Stimulated activated naive B cell treated with anti-CD40 and anti-IgM and Interleukin-4, amounts not matched to agents 10 μg/mL and 1 μg/mL and 100 μg/mL, for 72 hours (primary cell): ENCODE measurements around the gene TRIM75.
A peak's percentile ranks its signal among the peaks of the same experiment; 100 is the strongest.
"Not testable (repeated sequence)": the region's sequence is repeated elsewhere in the genome, so short reads cannot be mapped to it uniquely, and the experiment has no call there.

Experiments used
- ATAC-seq, 2 donors: fragments of 150-1000 bp; cut with Tn5 transposase; replicated peaks; 2 replicates each; pipeline ENCODE4 v1.10.0; 2021; ENCODE audit warnings: moderate library complexity in 1 of 2
- DNase-seq: peaks from one replicate; pipeline ENCODE4 v3.0.0; 2021
- H3K27ac Mint-ChIP-seq: one replicate; pipeline ENCODE4 v1.8.0; 2022; ENCODE audit warnings: mild to moderate bottlenecking, mixed read lengths
- H3K27me3 Mint-ChIP-seq, 2 donors: one replicate each; pipeline ENCODE4 v1.8.0; 2022; ENCODE audit warnings: mixed read lengths in 2 of 2
- H3K36me3 Mint-ChIP-seq, 2 donors: one replicate each; pipeline ENCODE4 v1.8.0; 2022; ENCODE audit warnings: mixed read lengths in 2 of 2, mild to moderate bottlenecking in 1 of 2
- H3K4me1 Mint-ChIP-seq, 2 donors: one replicate each; pipeline ENCODE4 v1.8.0; 2022; ENCODE audit warnings: mixed read lengths in 2 of 2, mild to moderate bottlenecking in 1 of 2
- H3K4me3 Mint-ChIP-seq, 2 donors: one replicate each; pipeline ENCODE4 v1.8.0; 2022; ENCODE audit warnings: mild to moderate bottlenecking in 2 of 2, mixed read lengths in 2 of 2, moderate library complexity in 1 of 2
- H3K9me3 Mint-ChIP-seq, 2 donors: one replicate each; pipeline ENCODE4 v1.8.0; 2022; ENCODE audit warnings: mixed read lengths in 2 of 2, mild to moderate bottlenecking in 1 of 2

The TRIM75 gene

GRCh38 chr4:165048170-165048569 lies 5.5 kb upstream of the TRIM75 start:
- Mint-ChIP-seq H3K4me1 (no peaks in the 10 kb centered on the region), H3K4me3 (no peak overlapping the region), H3K27me3 (peaks cover 5 to 6% of the 10 kb centered on the region in 2 donors), H3K9me3 (no peaks in the 10 kb centered on the region), H3K36me3 (no peaks in the 10 kb centered on the region), H3K27ac (no peak overlapping the region)
- ATAC-seq (no peak), DNase-seq (no peak)

DNA sequence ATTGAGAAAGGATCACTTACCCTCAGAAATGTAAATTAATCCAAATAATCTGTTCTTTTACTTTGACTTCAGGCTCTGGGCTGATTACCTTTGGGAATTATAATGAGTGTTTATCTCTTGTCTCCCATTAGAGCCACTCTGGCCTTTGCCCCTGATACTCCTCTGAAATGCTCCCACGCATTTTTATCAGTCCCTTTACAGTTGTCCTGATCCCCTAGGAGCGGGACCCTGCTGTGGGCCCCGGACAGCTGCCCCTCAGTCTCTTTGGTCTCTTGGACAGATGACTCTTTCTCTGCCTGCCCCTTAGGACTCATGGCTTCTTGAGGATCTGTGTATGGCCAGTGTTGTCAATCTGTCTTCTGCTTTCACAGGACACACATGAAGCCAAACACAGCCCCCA lies 1.0 kb upstream of the TRIM75 start:
- no peaks in the 10 kb centered on the region for H3K4me1 Mint-ChIP-seq
- ATAC-seq (no peak), DNase-seq (no peak)
- H3K27me3 Mint-ChIP-seq: no peaks in the 10 kb centered on the region
- H3K27ac Mint-ChIP-seq: peak overlapping the region; percentile 16
- no peaks in the 10 kb centered on the region for H3K36me3 Mint-ChIP-seq
- H3K9me3 Mint-ChIP-seq: no peaks in the 10 kb centered on the region
- no peak overlapping the region for H3K4me3 Mint-ChIP-seq

GRCh38 chr4:165055601-165056000 lies 1.9 kb downstream of the TRIM75 start:
- Mint-ChIP-seq H3K4me3 (no peak overlapping the region), H3K27ac (no peak overlapping the region), H3K4me1 (no peaks in the 10 kb centered on the region), H3K9me3 (no peaks in the 10 kb centered on the region), H3K36me3 (no peaks in the 10 kb centered on the region), H3K27me3 (no peaks in the 10 kb centered on the region)
- DNase-seq: no peak
- ATAC-seq: no peak

DNA sequence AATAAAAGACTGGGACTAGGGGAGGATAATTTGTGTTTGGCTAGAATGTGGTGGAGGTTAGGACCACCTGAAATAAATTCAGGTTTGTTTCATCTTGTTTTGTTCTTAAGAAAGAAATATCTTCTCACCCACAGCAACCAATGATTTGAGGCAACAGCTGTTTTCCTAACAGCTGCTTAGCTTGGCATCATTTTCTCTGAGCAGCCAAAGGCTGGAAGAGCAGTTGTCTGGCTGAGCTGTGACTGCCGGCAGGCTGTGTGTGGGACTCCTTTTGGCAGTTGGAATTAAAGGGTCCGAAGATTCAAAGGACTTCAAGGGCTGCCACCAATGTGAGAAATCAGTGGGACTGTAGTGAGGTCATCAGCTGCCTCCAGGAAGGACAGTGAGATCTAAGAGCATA lies 5.0 kb downstream of the TRIM75 start:
- Mint-ChIP-seq H3K4me3 (no peak overlapping the region), H3K27me3 (no peaks in the 10 kb centered on the region), H3K4me1 (no peaks in the 10 kb centered on the region), H3K36me3 (no peaks in the 10 kb centered on the region), H3K9me3 (no peaks in the 10 kb centered on the region), H3K27ac (no peak overlapping the region)
- ATAC-seq: no peak
- no peak for DNase-seq

GRCh38 chr4:165059386-165059785 lies 5.7 kb downstream of the TRIM75 start:
- DNase-seq (no peak), ATAC-seq (no peak)
- no peaks in the 10 kb centered on the region for H3K27me3 Mint-ChIP-seq
- H3K36me3 Mint-ChIP-seq: no peaks in the 10 kb centered on the region
- no peaks in the 10 kb centered on the region for H3K4me1 Mint-ChIP-seq
- no peak overlapping the region for H3K27ac Mint-ChIP-seq
- no peaks in the 10 kb centered on the region for H3K9me3 Mint-ChIP-seq
- no peak overlapping the region for H3K4me3 Mint-ChIP-seq

- no peak for DNase-seq
- H3K36me3 Mint-ChIP-seq: peaks cover 4 to 8% of the 10 kb centered on the region in 2 donors
- H3K4me1 Mint-ChIP-seq: no peaks in the 10 kb centered on the region
- no peaks in the 10 kb centered on the region for H3K9me3 Mint-ChIP-seq
- no peak for ATAC-seq
- H3K27ac Mint-ChIP-seq: peak overlapping the region; percentile 59
- H3K27me3 Mint-ChIP-seq: no peaks in the 10 kb centered on the region
- no peak overlapping the region for H3K4me3 Mint-ChIP-seq
These were observed 7.3 kb downstream of the TRIM75 start for GRCh38 chr4:165060938-165061337.

- peaks cover 18 to 20% of the 10 kb centered on the region in 2 donors for H3K36me3 Mint-ChIP-seq
- no peaks in the 10 kb centered on the region for H3K4me1 Mint-ChIP-seq
- DNase-seq (no peak), ATAC-seq (no peak)
- no peaks in the 10 kb centered on the region for H3K9me3 Mint-ChIP-seq
- H3K27me3 Mint-ChIP-seq: no peaks in the 10 kb centered on the region
- no peak overlapping the region for H3K4me3 Mint-ChIP-seq
- no peak overlapping the region for H3K27ac Mint-ChIP-seq
These were observed 16.9 kb downstream of the TRIM75 start for GRCh38 chr4:165070560-165070959.

DNA sequence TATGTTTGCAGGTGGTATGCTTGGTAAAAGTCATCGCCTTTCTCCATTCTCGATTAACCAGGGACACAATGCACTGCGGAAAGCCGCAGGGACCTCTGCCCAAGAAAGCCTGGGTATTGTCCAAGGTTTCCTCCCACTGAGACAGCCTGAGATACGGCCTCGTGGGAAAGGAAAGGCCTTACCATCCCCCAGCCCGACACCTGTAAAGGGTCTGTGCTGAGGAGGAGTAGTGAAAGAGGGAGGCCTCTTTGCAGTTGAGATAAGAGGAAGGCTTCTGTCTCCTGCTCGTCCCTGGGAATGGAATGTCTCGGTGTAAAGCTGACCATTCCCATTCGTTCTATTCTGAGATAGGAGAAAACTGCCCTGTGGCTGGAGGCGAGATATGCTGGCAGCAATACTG lies 19.7 kb downstream of the TRIM75 start:
- not testable (repeated sequence) for H3K4me3 Mint-ChIP-seq, H3K4me1 Mint-ChIP-seq, H3K9me3 Mint-ChIP-seq, H3K27ac Mint-ChIP-seq, ATAC-seq, H3K27me3 Mint-ChIP-seq, DNase-seq
- peaks cover 34 to 40% of the 10 kb centered on the region in 2 donors for H3K36me3 Mint-ChIP-seq

DNA sequence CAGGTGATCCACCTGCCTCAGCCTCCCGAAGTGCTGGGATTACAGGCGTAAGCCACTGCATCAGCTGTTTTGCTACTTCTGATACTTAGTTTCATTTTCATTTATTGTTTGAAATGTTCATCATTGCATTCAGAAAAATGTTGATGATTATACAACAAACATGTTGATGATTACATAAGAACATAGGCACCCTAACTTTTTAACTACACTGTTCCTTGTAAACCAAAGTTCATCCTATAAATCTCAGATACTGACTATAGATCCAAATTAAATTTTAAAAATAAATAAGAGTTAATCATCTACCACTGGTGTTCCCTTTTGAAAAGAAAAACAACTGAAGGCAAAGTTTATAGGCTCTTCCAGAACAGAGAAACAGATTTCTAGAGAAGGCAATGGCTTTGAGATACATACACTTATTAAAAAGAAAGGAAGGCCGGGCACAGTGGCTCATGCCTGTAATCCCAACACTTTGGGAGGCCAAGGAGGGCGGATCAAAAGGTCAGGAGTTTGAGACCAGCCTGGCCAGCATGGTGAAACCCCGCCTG lies 23.4 kb downstream of the TRIM75 start:
- Mint-ChIP-seq H3K27me3 (no peaks in the 10 kb centered on the region), H3K9me3 (no peaks in the 10 kb centered on the region), H3K36me3 (peaks cover 42 to 51% of the 10 kb centered on the region in 2 donors), H3K4me1 (peaks cover 0 to 3% of the 10 kb centered on the region in 2 donors), H3K4me3 (no peak overlapping the region), H3K27ac (no peak overlapping the region)
- DNase-seq (no peak), ATAC-seq (no peak)

- Mint-ChIP-seq H3K4me3 (no peak overlapping the region), H3K27ac (no peak overlapping the region), H3K9me3 (no peaks in the 10 kb centered on the region), H3K4me1 (peaks cover 0 to 3% of the 10 kb centered on the region in 2 donors), H3K27me3 (no peaks in the 10 kb centered on the region), H3K36me3 (peaks cover 31 to 42% of the 10 kb centered on the region in 2 donors)
- ATAC-seq (peak; percentile 52 to 68), DNase-seq (no peak)
These were observed 25.8 kb downstream of the TRIM75 start for GRCh38 chr4:165079476-165079875.

DNA sequence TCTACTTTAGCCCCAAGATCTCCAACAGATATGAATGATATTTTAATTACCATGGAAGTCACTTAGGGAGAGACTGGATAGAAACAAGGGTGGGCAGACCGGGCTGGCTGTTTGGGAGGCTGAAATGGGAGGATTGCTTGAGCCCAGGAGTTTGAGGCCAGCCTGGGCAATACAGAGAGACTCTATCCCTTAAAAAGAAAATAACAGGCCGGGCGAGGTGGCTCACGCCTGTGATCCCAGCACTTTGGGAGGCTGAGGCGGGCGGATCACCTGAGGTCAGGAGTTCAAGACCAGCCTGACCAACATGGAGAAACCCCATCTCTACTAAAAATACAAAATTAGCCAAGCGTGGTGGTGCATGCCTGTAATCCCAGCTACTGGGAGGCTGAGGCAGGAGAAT lies 31.1 kb downstream of the TRIM75 start:
- H3K4me3 Mint-ChIP-seq, H3K4me1 Mint-ChIP-seq, DNase-seq, ATAC-seq, H3K9me3 Mint-ChIP-seq, H3K27me3 Mint-ChIP-seq: not testable (repeated sequence)
- Mint-ChIP-seq H3K27ac (peak overlapping the region; percentile 56), H3K36me3 (peaks cover 31 to 34% of the 10 kb centered on the region in 2 donors)

DNA sequence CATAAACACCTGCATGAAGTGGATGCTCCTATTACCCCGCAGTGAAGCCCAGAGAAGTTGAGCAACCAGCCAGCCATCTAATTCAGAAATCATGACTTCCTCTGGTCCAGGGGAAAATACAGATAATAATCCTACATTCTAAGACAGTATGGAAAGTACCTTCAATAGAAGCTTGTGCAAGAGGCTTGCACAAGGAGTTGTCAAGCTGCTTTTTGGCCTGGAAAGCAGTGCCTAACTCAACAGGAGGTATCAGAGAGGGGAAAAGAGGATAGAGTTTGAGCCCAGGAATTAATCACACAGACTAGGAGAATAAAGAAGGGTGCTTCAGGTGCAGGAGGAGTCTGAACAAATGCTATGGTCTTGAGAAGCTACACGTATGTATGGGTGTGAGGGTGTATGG lies 32.3 kb downstream of the TRIM75 start:
- H3K27ac Mint-ChIP-seq: no peak overlapping the region

DNA sequence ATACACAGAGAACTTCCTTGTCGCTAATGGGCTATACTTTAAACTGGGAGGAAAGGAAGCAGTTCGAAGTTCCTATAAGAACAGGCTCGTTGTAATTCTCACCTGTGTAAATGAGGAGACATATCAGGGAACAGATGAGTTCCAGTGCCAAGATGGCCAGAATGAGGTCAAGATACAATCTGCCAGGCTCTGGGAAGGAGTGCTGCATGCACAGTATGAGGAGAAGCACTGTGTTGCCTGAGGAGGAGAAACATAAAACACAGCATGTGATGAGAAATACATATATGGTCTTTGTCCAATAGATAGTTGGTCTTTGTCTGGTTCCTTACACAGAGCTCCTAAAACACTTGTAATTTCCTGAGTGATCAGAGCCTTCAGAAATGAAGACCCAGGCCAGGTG lies 34.7 kb downstream of the TRIM75 start:
- Mint-ChIP-seq H3K4me1 (no peaks in the 10 kb centered on the region), H3K36me3 (peaks cover 42 to 46% of the 10 kb centered on the region in 2 donors), H3K27me3 (no peaks in the 10 kb centered on the region), H3K9me3 (no peaks in the 10 kb centered on the region), H3K27ac (no peak overlapping the region), H3K4me3 (no peak overlapping the region)
- DNase-seq: no peak
- no peak for ATAC-seq

More for the DNA sequence above, 32.3 kb downstream of the TRIM75 start:
- Mint-ChIP-seq H3K36me3 (peaks cover 34 to 39% of the 10 kb centered on the region in 2 donors), H3K9me3 (no peaks in the 10 kb centered on the region), H3K27me3 (no peaks in the 10 kb centered on the region), H3K4me3 (no peak overlapping the region), H3K4me1 (no peaks in the 10 kb centered on the region)
- ATAC-seq: no peak
- DNase-seq: no peak

GRCh38 chr4:165092187-165092586 lies 38.5 kb downstream of the TRIM75 start:
- not testable (repeated sequence) for H3K27ac Mint-ChIP-seq, DNase-seq, H3K4me3 Mint-ChIP-seq, H3K27me3 Mint-ChIP-seq, H3K4me1 Mint-ChIP-seq, ATAC-seq, H3K9me3 Mint-ChIP-seq
- peaks cover 35 to 37% of the 10 kb centered on the region in 2 donors for H3K36me3 Mint-ChIP-seq

DNA sequence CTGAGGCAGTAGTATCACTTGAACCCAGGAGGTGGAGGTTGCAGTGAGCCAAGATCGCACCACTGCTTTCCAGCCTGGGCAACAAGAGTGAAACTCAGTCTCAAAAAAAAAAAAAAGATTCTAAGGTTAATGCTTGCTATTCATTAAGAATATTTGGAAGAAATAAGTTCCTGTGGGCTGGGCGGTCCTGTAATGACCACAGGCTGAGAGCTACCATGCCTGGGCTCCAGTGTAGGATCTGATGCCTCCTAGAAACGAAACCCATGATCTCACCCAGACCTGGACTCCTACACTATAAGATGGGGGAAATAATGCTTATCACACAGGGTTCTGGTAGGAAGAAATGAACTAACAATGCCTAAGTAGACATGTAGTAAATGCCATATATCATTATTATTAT lies 41.2 kb downstream of the TRIM75 start:
- H3K4me3 Mint-ChIP-seq: no peak overlapping the region

DNA sequence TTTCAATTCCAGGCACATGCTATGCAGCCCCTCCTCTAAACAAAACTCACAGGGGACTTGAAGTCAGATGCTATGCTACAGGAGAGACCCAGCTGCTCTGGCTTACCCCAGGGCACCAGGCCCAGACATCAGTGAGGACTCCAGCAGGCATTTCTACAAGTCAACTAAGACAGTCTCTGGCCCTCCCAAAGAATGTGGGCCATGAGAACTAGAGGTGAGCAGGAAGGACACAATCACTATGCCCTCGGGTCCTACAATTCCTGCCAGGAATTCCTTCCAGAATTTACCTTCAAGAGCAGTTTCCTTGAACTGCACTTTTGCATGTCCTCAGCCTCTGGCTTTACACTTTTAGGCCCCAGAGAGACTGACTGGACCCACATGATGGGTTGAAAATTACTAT lies 41.6 kb downstream of the TRIM75 start:
- no peak overlapping the region for H3K4me3 Mint-ChIP-seq

More for the DNA sequence above, 41.2 kb downstream of the TRIM75 start:
- Mint-ChIP-seq H3K36me3 (peaks cover 28 to 33% of the 10 kb centered on the region in 2 donors), H3K9me3 (no peaks in the 10 kb centered on the region), H3K27ac (no peak overlapping the region), H3K27me3 (no peaks in the 10 kb centered on the region), H3K4me1 (no peaks in the 10 kb centered on the region)
- DNase-seq (no peak), ATAC-seq (no peak)

More for the DNA sequence above, 41.6 kb downstream of the TRIM75 start:
- no peak for DNase-seq
- no peak for ATAC-seq
- H3K36me3 Mint-ChIP-seq: peaks cover 26 to 31% of the 10 kb centered on the region in 2 donors
- H3K27me3 Mint-ChIP-seq: no peaks in the 10 kb centered on the region
- H3K4me1 Mint-ChIP-seq: no peaks in the 10 kb centered on the region
- no peaks in the 10 kb centered on the region for H3K9me3 Mint-ChIP-seq
- H3K27ac Mint-ChIP-seq: no peak overlapping the region
